KG1 (cell line): ENCODE data around the gene CNTLN.
"Not testable (repeated sequence)": the region's sequence is repeated elsewhere in the genome, so short reads cannot be mapped to it uniquely, and the experiment has no call there.

Source experiments
- DNase-seq: peaks from one replicate; lab custom pipeline; 2025; lab: John Stamatoyannopoulos, UW

The CNTLN gene

DNA sequence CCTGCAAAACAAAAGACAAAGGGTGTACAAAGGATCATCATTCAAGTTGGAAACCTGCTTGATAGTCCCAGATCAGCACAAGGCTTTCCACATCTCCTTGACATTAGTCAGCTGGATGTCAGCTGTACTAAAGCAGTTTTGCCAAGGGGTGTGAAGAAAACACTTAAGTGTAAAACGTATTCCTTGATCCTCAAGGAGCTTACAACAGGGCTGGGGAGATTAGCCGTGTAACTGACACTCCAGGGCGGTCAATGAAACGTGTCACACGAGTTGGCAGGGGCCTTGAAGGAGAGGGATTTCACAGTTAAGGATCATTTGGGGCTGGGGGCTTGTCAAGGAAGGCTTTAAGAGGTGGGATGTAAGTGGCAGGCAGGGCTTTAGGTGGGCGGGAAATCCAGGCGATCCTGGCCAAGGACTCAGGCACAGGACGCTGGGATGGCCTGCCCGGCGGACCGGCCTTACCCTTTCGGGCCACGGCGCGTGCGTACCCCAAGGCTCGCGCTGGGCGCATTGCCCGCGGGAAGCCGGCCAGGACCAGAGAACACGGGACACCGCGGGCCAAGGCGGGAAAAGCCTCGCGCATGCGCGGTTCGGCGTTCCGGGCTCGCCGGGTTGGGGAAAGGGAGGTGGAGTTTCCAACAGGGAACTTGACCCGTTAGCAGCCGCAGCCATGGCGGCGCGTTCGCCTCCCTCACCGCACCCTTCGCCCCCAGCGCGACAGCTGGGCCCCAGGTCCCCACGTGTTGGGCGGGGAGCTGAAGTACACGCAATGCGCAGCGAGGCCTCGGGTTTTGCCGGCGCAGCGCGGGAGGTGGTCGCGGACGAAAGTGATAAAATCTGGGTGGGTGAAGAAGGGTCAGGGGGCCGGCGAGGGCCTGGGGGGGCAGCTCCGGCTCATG is at the start of gene CNTLN:
CNTLN (plus strand) TSS at position 645 of the 899 bp plus-strand sequence; CDS start at position 671, 26 bp downstream.
- peak; percentile 52 for DNase-seq

DNA sequence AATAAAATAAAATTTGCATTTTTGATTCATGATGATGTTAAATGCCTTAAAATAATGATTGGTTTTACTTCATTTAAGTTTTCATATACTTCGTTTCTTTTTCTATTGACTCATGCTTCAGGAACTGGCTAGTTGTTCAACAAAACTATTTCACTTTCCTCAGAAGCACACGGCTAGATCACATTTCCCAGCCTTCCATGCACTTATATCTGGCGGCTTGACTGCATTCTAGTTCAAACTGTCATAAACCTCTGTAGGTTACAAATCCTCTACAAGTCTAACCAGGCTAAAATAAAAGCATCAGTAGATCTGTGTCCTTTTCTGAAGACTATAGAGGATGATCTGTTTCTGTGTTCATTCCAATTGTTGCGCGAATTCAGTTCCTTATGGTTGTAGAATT is 46.3 kb upstream of the CNTLN start:
- DNase-seq: no peak

GRCh38 chr9:17090041-17090440 is 44.8 kb upstream of the CNTLN start:
- DNase-seq: no peak

- peak; percentile 32 for DNase-seq
Measured at GRCh38 chr9:17116400-17116837, 18.4 kb upstream of the CNTLN start.

DNA sequence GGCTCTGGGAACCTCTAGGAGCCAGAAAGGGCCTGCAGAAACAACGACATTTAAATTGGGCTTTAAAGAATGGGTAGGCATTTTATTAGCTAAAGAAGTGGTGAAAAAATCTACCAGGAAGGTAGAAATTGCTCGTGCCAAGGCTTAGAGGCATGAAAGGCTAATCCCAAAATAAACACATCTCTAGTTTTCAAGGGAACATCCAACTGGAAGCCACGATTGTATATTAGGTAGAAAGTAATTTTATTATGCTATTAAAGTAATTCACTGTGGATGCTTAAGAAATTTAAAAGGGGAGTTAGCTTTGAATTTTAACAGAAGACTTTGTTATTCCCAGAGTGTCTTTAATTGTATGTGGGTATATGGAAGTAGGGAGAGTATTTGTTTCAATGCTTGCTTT is 17.5 kb upstream of the CNTLN start:
- no peak for DNase-seq

- no peak for DNase-seq
Measured at GRCh38 chr9:17120203-17120602, 14.6 kb upstream of the CNTLN start.

DNA sequence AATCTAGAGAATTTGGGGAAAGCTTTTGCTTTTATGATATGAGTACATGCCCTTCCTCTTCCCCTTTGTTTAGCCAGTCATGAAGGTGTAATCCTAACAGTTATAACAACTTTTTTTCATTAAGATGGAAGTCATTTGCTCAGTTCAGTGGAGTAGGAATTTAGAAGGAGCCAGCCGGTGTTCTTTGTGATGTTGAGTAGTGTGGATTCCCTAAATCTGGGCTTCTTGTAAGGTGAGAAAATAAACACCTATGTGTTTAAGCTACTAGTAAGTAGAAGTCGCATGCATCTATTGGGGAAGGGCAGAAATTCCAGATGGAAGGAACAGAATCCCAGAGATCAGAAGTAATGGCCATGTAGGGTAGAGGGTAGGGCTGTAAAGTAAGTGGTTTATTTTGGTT is 13.6 kb upstream of the CNTLN start:
- no peak for DNase-seq

DNA sequence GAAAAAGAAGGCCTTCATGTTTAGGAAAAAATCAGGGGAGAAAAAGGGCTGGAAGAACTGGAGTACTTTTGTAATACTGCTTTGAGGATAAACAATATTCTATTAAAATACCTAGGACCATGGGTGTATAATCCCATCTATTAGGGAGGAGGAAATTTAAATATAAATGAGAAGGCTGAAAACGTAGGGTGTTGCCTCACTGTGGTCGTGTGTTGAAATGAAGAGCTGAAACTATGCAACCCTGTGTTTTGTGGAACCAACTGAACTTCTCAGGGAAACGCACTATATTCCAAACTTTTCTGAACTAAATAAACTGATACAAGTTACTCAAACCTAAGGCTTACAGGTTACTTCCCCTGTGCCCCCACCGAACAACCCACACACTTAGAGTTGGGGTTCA is 4.5 kb upstream of the CNTLN start:
- no peak for DNase-seq

- DNase-seq: no peak
Measured at GRCh38 chr9:17130725-17131124, 4.1 kb upstream of the CNTLN start.

DNA sequence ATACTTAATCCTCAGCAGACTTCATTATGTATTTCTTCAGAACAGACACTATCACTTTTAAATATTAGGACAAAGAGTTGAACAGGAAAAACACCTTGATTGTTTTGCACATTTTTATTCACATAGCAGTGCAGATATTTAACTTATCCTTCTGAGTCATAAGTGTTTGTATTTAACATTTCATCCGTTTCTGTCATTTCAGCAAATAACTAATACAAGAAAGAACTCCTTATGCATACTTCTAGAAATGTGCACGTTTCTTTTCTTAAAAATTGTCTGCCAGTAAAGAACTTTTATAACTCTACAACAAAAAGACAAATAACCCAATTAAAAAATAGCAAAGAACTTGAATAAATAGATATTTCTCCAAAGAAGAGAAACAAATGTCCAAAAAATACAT is 3.3 kb upstream of the CNTLN start:
- no peak for DNase-seq

DNA sequence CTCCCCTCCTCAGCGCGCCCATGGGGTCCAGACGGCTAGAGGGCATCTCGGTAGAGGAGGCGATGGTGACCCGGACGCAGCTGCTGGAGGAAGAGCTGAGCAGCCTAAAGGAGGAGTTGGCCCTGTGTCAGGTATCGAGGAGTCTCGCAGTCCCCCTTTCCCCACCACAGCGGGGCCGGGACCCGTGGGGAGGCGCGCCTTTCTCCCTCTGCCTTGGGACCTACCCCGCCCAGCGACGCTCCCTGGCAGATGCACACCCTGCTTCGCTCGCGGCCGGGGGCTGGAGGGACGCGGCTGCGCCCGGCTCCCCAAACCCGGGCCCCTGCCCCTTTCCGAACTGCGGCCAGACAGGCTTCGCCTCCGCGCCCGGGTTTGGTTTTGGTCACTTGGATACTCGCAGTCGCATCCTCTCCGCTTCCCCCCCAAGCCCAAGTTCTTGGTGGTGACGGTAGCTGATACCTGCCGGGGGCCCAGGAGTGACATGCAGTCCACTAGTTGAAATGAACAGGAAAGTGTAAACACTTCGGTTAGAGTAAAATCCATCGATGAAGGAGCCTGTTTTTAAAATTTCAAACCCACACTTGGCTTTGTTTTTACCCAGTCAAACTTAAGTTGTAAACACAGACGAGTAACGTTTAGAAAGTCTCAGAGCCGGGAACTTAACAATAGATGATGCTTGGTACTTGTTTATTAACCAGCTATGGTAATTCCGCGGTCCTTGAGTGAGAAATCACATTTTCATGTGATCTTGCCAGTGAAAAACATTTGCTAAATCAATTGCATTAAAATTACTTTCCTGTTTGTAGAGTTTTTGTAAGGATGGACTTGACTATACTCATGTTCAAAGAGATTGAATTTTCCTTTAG is 688 bp downstream of the CNTLN start:
- DNase-seq: peak; percentile 21

DNA sequence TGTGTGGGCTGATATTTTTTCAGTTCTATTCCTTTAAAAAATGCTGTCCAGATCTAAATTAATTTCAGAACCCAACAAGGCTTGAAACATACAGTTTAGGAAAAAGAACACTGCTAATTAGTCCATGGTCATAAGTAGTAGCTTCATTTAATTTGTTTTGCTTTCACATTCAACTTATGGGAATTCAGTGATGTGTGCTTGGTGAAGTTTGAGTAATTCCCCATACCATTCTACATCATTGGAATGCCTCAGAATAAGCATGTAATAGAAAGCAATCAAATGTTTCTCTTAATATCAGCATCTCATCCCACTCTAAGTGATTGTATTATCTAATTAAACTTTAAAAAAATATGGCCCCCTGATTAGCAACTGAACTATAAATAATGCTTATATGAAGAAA is 2.7 kb downstream of the CNTLN start:
- DNase-seq: no peak

DNA sequence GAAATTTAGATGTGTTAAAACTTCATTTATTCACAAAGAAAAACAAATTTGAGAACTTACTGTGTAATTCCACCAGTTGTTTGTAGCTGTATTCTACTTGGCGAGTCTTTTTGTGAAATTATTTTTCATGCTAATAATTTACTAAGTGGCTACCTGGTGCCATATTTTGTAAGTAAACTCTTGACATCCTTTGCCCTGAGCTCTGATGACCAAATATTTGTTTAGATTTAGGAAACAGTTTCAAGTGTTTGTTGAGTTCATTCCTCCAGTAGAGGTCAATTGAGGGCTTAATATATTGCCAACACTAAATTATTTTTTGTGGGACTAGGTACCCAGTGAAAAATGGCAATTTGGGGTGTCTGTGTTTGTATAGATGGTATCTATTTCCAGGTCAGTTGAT is 3.7 kb downstream of the CNTLN start:
- no peak for DNase-seq

DNA sequence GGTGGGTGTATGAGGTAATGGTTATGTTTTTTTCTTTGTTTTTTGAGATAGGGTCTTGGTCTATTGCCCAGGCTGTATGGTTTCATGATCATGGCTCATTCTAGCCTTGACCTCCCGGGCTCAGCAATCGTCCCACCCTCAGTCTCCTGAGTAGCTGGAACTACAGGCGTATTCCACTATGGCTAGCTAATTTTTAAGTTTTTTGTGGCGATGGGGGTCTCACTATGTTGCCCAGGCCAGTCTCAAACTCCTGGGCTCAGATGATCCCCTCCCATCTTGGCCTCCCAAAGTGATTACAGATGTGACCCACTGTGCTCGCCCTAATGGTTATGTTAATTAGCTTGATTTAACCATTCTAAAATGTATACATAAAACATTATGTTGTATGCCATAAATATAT is 5.6 kb downstream of the CNTLN start:
- no peak for DNase-seq

DNA sequence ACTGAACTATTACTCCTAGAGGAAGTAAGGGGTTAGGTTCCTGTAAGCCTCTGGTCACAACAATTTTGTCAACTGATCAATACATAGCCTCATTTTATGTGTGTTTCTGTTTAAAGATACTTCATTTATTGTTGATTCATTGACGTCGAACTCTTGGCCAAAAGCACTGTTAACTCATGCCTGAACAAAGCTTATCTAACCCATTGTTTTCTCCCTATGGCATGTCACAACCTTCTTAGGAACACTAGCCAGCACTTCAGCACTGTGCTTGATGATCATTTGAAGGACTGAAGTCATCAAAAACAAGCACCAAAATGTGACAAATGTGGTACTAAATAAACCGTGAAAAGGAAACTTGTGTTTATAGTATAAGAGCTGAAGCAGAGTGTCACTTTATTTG is 13.5 kb downstream of the CNTLN start:
- DNase-seq: no peak

- no peak for DNase-seq
Measured at GRCh38 chr9:17159469-17159868, 24.6 kb downstream of the CNTLN start.

DNA sequence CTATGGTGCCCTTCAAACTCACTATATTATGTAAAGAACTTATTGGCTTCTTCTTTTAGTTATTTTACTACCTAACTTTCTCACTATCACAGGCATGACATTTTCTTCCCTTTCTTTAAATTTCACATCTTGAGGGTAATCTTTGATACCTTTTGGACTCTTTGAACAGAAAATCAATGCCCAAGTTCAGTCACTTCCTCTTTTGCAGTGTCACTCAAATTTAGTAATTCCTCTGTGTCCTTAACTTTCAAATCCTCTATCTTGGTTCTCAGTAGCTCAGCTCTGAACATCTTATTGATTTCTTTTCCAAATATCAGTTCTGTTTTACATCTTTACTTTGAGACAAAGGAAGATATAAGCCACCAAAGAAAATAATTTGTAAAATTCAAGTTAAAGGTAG is 25.5 kb downstream of the CNTLN start:
- no peak for DNase-seq

GRCh38 chr9:17165764-17166163 is 30.9 kb downstream of the CNTLN start:
- no peak for DNase-seq

DNA sequence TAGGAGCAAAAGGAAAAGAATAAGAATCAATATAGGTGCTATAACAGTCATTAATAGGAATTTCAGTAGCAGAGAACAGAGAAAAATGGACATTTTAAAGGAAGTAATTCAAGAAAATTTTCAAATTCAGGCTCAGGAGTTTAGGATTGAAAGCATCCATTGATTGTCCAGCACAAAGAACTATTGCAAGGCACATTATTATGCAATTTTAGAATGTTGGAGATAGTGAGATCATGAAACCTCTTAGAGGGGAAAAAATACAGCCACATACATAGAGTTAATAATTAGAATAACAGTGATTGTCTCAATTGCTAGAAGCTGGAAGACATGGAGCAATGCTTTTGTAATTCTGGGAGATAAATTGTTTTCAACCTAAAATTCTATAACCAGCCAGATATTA is 31.5 kb downstream of the CNTLN start:
- no peak for DNase-seq

DNA sequence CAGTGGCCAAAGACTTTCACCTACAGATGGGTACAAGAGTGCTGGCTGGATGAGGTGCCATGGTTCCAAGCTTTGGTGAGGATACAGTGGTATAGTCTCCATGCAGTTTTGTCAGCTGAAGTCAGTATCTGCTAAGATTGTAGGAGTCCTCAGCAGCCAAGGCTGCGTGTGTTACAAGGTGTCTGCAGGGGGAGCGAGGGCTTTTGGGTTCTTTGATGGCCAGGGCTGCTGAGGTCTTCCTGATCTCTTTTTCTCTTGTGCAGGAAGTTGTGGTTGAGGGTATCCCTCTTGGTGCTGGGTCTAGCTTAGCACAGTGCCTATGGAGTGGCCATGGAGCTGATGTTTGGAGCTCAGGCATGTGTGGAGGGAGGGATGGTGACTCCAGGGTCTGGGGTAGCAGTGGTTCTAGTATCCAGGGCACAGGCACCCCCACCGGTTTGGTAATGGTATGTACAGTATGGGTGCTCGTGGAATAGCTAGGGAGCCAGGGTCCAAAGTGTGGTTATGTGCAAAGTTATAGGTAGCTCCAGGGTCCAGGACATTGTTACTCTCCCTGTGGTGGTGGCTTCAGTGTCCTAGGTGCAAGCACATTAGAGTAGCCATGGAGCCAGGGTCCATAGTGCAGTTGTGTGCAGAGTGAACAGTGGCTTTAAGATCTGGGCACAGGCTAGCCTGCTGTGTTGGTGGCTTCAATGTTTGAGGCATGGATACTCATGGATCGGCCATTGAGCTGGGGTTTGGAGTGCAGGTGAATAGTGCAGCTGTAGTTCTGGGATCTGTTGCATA is 36.7 kb downstream of the CNTLN start:
- no peak for DNase-seq

DNA sequence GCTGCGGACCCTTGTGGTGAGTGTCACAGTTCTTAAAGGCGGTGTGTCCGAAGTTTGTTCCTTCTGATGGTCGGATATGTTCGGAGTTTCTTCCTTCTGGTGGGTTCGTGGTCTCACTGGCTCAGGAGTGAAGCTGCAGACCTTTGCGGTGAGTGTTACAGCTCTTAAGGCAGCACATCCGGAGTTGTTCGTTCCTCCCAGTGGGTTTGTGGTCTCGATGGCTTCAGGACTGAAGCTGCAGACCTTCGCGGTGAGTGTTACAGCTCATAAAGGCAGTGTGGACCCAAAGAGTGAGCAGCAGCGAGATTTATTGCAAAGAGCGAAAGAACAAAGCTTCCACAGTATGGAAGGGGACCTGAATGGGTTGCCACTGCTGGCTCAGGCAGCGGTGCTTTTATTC is 42.7 kb downstream of the CNTLN start:
- not testable (repeated sequence) for DNase-seq

DNA sequence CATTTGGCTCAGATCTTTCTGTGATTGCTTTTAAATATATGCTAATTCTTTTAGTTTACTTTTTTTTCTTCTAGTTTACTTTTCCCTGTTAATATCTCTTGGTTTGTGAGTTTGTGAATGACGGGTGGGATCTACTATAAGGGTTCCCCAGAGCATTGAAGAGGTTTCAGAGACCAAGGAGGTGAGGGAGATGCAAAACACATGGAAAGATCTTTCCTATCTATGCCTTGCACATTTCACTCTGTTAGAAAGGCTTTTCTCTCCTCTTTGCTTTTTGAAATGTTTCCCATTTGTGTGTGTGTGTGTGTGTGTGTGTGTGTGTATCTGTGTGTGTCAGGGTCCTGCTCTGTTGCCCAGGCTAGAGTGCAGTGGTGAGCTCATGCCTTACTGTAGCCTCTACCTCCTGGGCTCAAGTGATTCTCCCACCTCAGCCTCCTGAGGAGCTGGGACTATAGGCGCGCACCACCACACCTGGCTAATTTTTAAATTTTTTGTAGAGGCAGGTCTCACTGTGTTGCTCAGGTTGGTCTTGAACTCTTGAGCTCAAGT is 50.7 kb downstream of the CNTLN start:
- DNase-seq: no peak
